ENCODE measurements around the gene NEURL1B. TPM values are rescaled to one million over a fixed set of nuclear protein-coding genes. Genes with fewer than 3 reads are reported as not detected.
"Not testable (repeated sequence)": the region's sequence is repeated elsewhere in the genome, so short reads cannot be mapped to it uniquely, and the experiment has no call there.

NEURL1B gene
- total RNA-seq, 1 donor from 2014 or later: 9.8 TPM

GRCh38 chr5:172708183-172708505 is 67.1 kb downstream of the NEURL1B start:
- no peak overlapping the region for H3K4me3 ChIP-seq (ENCODE audit: insufficient read depth, low read depth, low read length)
- no peaks in the 10 kb centered on the region for H4K20me1 ChIP-seq (ENCODE audit: insufficient read depth, low read length)
- H3K27ac ChIP-seq (ENCODE audit: low read depth, low read length): no peak overlapping the region
- H3K4me2 ChIP-seq (ENCODE audit: low read length): no peak overlapping the region
- Mint-ChIP-seq H3K4me1 (ENCODE audit: low read depth, unreplicated experiment) (peaks cover 3% of the 10 kb centered on the region), H3K27me3 (ENCODE audit: low read depth, unreplicated experiment) (peaks cover 27% of the 10 kb centered on the region), H3K9me3 (ENCODE audit: unreplicated experiment) (peaks cover 3% of the 10 kb centered on the region), H3K4me3 (ENCODE audit: unreplicated experiment) (no peak overlapping the region), H3K27ac (ENCODE audit: unreplicated experiment) (no peak overlapping the region), H3K36me3 (ENCODE audit: low read depth, unreplicated experiment) (no peaks in the 10 kb centered on the region)
- H3K4me1 ChIP-seq (ENCODE audit: insufficient read depth, low read length): peaks cover 1% of the 10 kb centered on the region
- no peaks in the 10 kb centered on the region for H3K9me3 ChIP-seq (ENCODE audit: insufficient read depth, low read depth, low read length)
- no peaks in the 10 kb centered on the region for H3K79me2 ChIP-seq (ENCODE audit: insufficient read depth, low read length)
- no peaks in the 10 kb centered on the region for H3K36me3 ChIP-seq (ENCODE audit: insufficient read depth, low read length)
- FAIRE-seq (no peak), DNase-seq (ENCODE audit: low read depth) (no peak)
- TF ChIP-seq CTCF (IDR thresholded peaks at IDR 0.05; ENCODE audit: insufficient read depth, low read depth, low read length) (no peak), EZH2 (IDR thresholded peaks at IDR 0.05; ENCODE audit: insufficient read depth, low read length) (no peak)
- H3K27me3 ChIP-seq (ENCODE audit: insufficient read depth, low read length): peaks cover 4% of the 10 kb centered on the region
- H3K9ac ChIP-seq (ENCODE audit: low read length): no peak overlapping the region
- no peak overlapping the region for H2AFZ ChIP-seq (ENCODE audit: low read depth, low read length)

DNA sequence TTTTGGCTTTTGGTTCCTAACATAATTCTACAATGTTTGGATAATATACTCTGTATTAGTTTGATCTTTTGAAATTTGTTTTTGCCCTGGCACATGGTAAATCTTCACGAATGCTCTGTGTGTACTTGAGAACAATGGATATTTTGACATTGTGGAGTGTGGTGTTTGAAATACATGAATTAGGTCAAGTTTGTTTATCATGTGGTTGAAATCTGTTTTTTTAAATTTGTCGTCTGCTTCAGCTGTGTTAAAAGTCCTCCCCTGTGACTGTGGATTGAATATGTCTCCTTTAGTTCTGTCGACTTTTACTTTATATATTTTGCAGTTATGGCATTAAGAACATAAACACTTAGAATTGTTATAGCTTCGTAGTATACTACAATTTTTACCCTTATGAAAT is 69.6 kb downstream of the NEURL1B start:
- FAIRE-seq (no peak), DNase-seq (ENCODE audit: low read depth) (no peak)
- Histone ChIP-seq H3K4me2 (ENCODE audit: low read length) (no peak overlapping the region), H3K9ac (ENCODE audit: low read length) (no peak overlapping the region), H3K36me3 (ENCODE audit: insufficient read depth, low read length) (no peaks in the 10 kb centered on the region), H3K4me1 (ENCODE audit: insufficient read depth, low read length) (peaks cover 13% of the 10 kb centered on the region), H3K4me3 (ENCODE audit: insufficient read depth, low read depth, low read length) (no peak overlapping the region), H3K27ac (ENCODE audit: low read depth, low read length) (no peak overlapping the region), H3K9me3 (ENCODE audit: insufficient read depth, low read depth, low read length) (no peaks in the 10 kb centered on the region), H4K20me1 (ENCODE audit: insufficient read depth, low read length) (no peaks in the 10 kb centered on the region), H3K27me3 (ENCODE audit: insufficient read depth, low read length) (peaks cover 2% of the 10 kb centered on the region), H2AFZ (ENCODE audit: low read depth, low read length) (no peak overlapping the region), H3K79me2 (ENCODE audit: insufficient read depth, low read length) (no peaks in the 10 kb centered on the region)
- no peak overlapping the region for H3K27ac Mint-ChIP-seq (ENCODE audit: unreplicated experiment)
- TF ChIP-seq EZH2 (IDR thresholded peaks at IDR 0.05; ENCODE audit: insufficient read depth, low read length) (no peak), CTCF (IDR thresholded peaks at IDR 0.05; ENCODE audit: insufficient read depth, low read depth, low read length) (no peak)
- no peaks in the 10 kb centered on the region for H3K36me3 Mint-ChIP-seq (ENCODE audit: low read depth, unreplicated experiment)
- peaks cover 19% of the 10 kb centered on the region for H3K27me3 Mint-ChIP-seq (ENCODE audit: low read depth, unreplicated experiment)
- H3K9me3 Mint-ChIP-seq (ENCODE audit: unreplicated experiment): peaks cover 3% of the 10 kb centered on the region
- H3K4me3 Mint-ChIP-seq (ENCODE audit: unreplicated experiment): no peak overlapping the region
- peaks cover 3% of the 10 kb centered on the region for H3K4me1 Mint-ChIP-seq (ENCODE audit: low read depth, unreplicated experiment)

- DNase-seq (ENCODE audit: low read depth); H3K79me2 ChIP-seq (ENCODE audit: insufficient read depth, low read length); H3K9me3 ChIP-seq (ENCODE audit: insufficient read depth, low read depth, low read length); H3K9me3 Mint-ChIP-seq (ENCODE audit: unreplicated experiment); H3K27ac ChIP-seq (ENCODE audit: low read depth, low read length); FAIRE-seq; H3K36me3 ChIP-seq (ENCODE audit: insufficient read depth, low read length); H3K4me3 Mint-ChIP-seq (ENCODE audit: unreplicated experiment); H3K27me3 ChIP-seq (ENCODE audit: insufficient read depth, low read length); H3K36me3 Mint-ChIP-seq (ENCODE audit: low read depth, unreplicated experiment); H2AFZ ChIP-seq (ENCODE audit: low read depth, low read length); H3K4me1 Mint-ChIP-seq (ENCODE audit: low read depth, unreplicated experiment); H3K4me3 ChIP-seq (ENCODE audit: insufficient read depth, low read depth, low read length); H4K20me1 ChIP-seq (ENCODE audit: insufficient read depth, low read length); H3K27ac Mint-ChIP-seq (ENCODE audit: unreplicated experiment); H3K4me2 ChIP-seq (ENCODE audit: low read length); H3K9ac ChIP-seq (ENCODE audit: low read length): not testable (repeated sequence)
- H3K27me3 Mint-ChIP-seq (ENCODE audit: low read depth, unreplicated experiment): peaks cover 15% of the 10 kb centered on the region
- peaks cover 13% of the 10 kb centered on the region for H3K4me1 ChIP-seq (ENCODE audit: insufficient read depth, low read length)
Observed at GRCh38 chr5:172711321-172711861, 70.3 kb downstream of the NEURL1B start.
